ENCODE results near the gene PDIA5. TPM values are rescaled to one million over a fixed set of nuclear protein-coding genes. Genes with fewer than 3 reads are reported as not detected.

The PDIA5 gene
- total RNA-seq, 1 experiment from 2014 or later: 28.6 TPM

GRCh38 chr3:123159926-123160635 is 93.3 kb downstream of the PDIA5 start:
- intact Hi-C loops (cut with micrococcal nuclease; ENCODE audit: unreplicated experiment): no loop called here
- ChIA-PET POLR2A (ENCODE audit: low non-redundant PET) (no interaction called here), CTCF (no interaction called here)

DNA sequence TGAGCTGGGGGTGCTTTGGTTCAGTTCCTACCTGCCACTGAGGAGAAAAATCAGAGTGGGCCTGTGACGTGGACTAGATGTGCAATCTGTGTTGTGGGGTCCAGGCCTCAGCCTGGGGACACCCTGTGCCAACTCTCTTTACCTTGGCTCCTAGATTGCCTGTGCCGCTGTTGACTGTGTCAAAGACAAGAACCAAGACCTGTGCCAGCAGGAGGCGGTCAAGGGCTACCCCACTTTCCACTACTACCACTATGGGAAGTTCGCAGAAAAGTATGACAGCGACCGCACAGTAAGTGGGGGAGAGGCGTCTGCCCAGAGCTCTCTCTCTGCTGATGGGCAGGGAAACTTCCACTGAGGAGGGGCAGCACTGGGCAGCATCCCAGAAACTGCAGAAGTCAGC is 94.3 kb downstream of the PDIA5 start:
- TF ChIP-seq EZH2 (IDR thresholded peaks at IDR 0.05; ENCODE audit: borderline replicate concordance, low read depth, low read length, poor library complexity, severe bottlenecking) (no peak), CTCF (conservative IDR thresholded peaks at IDR 0.05; ENCODE audit: low read depth, low read length) (0 out of 2 replicates have a peak, but pooled peaks have one; percentile 22)
- H3K4me1 ChIP-seq (ENCODE audit: insufficient read depth, low read length, poor library complexity, severe bottlenecking): no peaks in the 10 kb centered on the region
- no TSS peak for BruUV-seq (replicated peaks)
- H3K4me3 ChIP-seq (ENCODE audit: low read depth, low read length, poor library complexity, severe bottlenecking): no peak overlapping the region
- DNase-seq (ENCODE audit: low spot score): no peak
- peaks cover 19% of the 10 kb centered on the region for H3K36me3 ChIP-seq (ENCODE audit: insufficient read depth, low read length, poor library complexity, severe bottlenecking)
- H3K27ac ChIP-seq (ENCODE audit: low read depth, low read length, poor library complexity, severe bottlenecking): no peak overlapping the region
- intact Hi-C loops (cut with micrococcal nuclease; ENCODE audit: unreplicated experiment): no loop called here
- no peaks in the 10 kb centered on the region for H3K9me3 ChIP-seq (ENCODE audit: low read depth, low read length, poor library complexity, severe bottlenecking)
- CTCF ChIA-PET: no interaction called here
- H3K27me3 ChIP-seq (replicated peaks; ENCODE audit: insufficient read depth, low read depth, low read length, poor library complexity): no peaks in the 10 kb centered on the region
- POLR2A ChIA-PET (ENCODE audit: low non-redundant PET): no interaction called here

More at GRCh38 chr3:123159926-123160635, 93.3 kb downstream of the PDIA5 start:
- Histone ChIP-seq H3K9me3 (ENCODE audit: low read depth, low read length, poor library complexity, severe bottlenecking) (no peaks in the 10 kb centered on the region), H3K4me3 (ENCODE audit: low read depth, low read length, poor library complexity, severe bottlenecking) (no peak overlapping the region), H3K36me3 (ENCODE audit: insufficient read depth, low read length, poor library complexity, severe bottlenecking) (peaks cover 18% of the 10 kb centered on the region), H3K27ac (ENCODE audit: low read depth, low read length, poor library complexity, severe bottlenecking) (no peak overlapping the region), H3K27me3 (replicated peaks; ENCODE audit: insufficient read depth, low read depth, low read length, poor library complexity) (no peaks in the 10 kb centered on the region), H3K4me1 (ENCODE audit: insufficient read depth, low read length, poor library complexity, severe bottlenecking) (peaks cover 3% of the 10 kb centered on the region)
- no TSS peak for BruUV-seq (replicated peaks)
- TF ChIP-seq CTCF (conservative IDR thresholded peaks at IDR 0.05; ENCODE audit: low read depth, low read length) (no peak), EZH2 (IDR thresholded peaks at IDR 0.05; ENCODE audit: borderline replicate concordance, low read depth, low read length, poor library complexity, severe bottlenecking) (no peak)
- no peak for DNase-seq (ENCODE audit: low spot score)

DNA sequence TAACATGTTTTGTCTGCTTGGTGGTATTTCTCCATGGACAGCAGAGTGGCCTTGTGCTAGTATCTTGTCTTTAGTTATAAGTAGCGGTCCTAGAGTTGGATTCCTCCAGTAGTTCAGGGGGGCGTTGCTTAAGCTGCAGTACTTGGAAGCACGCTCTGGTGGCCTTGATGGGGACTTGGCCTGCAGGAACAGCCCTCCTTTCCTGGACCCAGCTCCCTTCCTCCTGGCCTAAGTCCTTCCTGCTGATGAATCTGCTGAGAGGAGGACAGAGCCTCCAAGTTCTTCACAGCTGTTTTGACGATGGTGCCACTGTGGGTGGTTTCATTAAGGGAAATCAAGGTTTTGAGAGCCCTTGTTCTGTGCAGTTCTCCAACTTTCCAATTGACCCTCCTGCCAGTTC is 96.3 kb downstream of the PDIA5 start:
- no peak for DNase-seq (ENCODE audit: low spot score)
- ChIA-PET POLR2A (ENCODE audit: low non-redundant PET) (no interaction called here), CTCF (no interaction called here)
- intact Hi-C loops (cut with micrococcal nuclease; ENCODE audit: unreplicated experiment): no loop called here
- BruUV-seq (replicated peaks): no TSS peak
- H3K4me1 ChIP-seq (ENCODE audit: insufficient read depth, low read length, poor library complexity, severe bottlenecking): no peaks in the 10 kb centered on the region
- H3K4me3 ChIP-seq (ENCODE audit: low read depth, low read length, poor library complexity, severe bottlenecking): no peak overlapping the region
- no peak for TF ChIP-seq EZH2 (IDR thresholded peaks at IDR 0.05; ENCODE audit: borderline replicate concordance, low read depth, low read length, poor library complexity, severe bottlenecking)
- no peak for TF ChIP-seq CTCF (conservative IDR thresholded peaks at IDR 0.05; ENCODE audit: low read depth, low read length)
- peaks cover 4% of the 10 kb centered on the region for H3K9me3 ChIP-seq (ENCODE audit: low read depth, low read length, poor library complexity, severe bottlenecking)
- peaks cover 23% of the 10 kb centered on the region for H3K36me3 ChIP-seq (ENCODE audit: insufficient read depth, low read length, poor library complexity, severe bottlenecking)
- no peak overlapping the region for H3K27ac ChIP-seq (ENCODE audit: low read depth, low read length, poor library complexity, severe bottlenecking)
- no peaks in the 10 kb centered on the region for H3K27me3 ChIP-seq (replicated peaks; ENCODE audit: insufficient read depth, low read depth, low read length, poor library complexity)

Measured in A673 (cell line).